ENCODE results near the gene MCHR1.
"Not testable (repeated sequence)": the region's sequence is repeated elsewhere in the genome, so short reads cannot be mapped to it uniquely, and the experiment has no call there.

MCHR1 gene

GRCh38 chr22:40701274-40701673, 22.0 kb downstream of the MCHR1 start:
- no peak for DNase-seq

DNA sequence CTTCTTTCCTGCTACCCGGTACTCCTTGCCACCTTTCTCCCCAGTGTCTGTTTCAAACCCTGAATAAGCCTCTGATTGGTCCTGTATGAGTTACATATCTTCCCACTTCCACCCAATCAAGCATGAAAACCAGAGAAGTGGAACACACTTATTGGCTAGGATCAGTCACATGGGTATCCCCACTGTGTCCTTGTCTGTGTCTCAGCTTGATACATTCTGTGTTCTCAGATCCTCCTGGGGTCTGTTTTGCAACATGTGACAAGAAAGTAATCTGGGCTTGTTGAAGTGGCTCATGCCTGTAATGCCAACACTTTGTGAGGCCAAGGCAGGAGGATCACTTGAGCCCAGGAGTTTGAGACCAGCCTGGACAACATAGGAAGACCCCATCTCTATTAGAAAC, 23.9 kb downstream of the MCHR1 start:
- DNase-seq: no peak

- DNase-seq: no peak
Measured at GRCh38 chr22:40703736-40704135, 24.5 kb downstream of the MCHR1 start.

- no peak for DNase-seq
Measured at GRCh38 chr22:40705918-40706682, 26.8 kb downstream of the MCHR1 start.

DNA sequence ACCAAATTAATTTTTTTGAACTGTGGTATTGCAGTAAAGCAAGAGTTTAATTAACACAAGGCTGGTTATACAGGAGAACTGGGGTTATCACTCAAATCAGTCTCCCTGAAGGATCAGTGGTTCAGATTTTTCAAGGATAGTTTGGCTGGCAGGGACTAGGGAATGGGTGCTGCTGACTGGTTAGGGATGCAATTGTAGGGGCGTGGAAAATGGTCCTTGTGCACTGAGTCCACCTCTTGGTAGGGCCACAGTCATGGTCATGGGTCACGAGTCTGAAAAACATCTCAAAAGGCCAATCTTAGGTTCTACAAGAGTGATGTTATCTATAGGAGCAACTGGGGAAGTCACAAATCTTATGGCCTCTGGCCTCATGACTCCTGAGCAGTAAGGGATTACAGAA, 27.9 kb downstream of the MCHR1 start:
- DNase-seq: no peak

- DNase-seq: no peak
Measured at GRCh38 chr22:40708177-40708576, 28.9 kb downstream of the MCHR1 start.

DNA sequence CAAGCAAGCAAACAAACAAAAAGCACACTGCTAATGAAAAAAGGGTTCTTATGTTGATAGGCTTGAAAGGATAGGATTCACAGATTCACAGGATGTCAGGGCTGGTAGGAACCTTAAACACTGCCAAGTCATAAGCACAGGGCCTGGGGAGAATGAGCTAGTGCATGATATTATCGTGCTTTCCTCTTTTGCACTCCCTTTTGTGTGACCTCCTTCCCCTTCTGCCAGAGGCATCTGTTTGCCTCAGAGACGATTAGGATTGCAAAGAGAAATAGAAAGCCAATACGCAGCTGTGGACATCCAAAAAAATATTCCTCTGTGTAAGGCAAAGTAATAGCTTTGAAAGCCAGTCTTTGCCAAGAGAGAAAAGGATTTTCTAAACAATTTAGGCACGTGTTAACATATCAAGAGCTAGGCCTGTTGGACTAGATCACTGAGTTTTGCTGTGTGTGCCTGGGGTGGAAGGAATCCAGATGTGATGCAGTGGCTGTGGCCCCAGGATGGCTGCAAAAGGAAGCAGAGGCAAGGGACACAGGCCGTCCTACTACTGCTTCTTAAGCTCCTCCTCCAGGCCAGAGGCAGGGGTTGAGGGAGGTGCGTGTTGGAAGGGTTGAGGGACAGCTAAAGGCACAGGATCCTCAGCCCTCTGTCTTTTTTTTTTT, 30.6 kb downstream of the MCHR1 start:
- peak; percentile 88 for DNase-seq

DNA sequence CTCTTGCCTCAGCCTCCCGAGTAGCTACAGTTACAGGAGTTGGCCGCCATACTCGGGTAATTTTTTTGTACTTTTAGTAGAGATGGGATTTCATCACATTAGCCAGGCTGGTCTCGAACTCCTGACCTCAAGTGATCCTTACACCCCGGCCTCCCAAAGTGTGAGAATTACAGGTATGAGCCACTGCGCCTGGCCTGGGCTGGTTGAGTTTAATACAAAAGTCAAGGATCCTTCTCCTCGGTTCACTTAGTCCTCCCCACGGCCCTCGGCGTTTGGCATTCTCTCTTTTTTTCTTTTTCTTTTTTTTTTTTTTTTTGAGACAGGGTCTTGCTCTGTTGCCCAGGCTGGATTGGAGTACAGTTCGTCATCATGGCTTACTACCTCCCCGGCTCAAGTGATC, 33.0 kb downstream of the MCHR1 start:
- DNase-seq: no peak

DNA sequence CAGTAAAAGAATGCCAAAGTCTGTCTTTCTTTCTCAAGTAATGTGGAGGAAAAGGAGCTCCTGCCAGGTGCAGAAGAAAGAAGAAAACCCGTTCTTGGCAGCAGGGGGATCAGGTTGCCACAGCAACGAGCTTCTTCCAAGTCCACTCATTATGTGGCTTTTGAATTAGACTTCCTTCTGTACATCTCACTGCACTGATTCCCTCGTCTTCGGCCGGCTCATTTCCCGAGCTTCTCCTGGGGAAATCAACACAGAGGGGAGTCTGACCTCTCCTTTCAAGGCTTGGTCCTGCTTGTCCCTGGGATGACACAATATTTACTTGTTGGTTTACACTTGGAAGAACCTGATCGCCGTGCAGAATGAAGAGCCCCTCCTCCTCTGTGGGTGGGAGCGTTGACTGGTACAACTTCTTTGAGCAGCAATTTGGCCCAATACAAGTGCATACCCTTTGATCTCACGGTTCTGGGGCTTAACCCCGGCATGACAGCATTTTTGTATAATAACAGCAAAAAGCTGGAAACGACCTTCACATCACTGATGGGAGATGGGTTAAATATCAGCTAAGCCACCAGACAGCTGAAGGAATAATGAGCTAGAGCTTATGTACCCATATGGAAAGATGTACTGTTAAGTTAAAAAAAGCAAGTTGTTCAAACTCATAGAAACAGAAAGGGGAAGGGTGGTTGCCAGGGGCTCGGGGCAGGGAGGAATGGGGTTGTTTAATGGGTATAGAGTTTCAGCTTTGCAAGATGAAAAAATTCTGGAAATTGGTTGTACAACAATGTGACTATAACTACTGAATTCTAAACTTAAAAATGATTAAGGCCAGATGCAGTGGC, 35.4 kb downstream of the MCHR1 start:
- DNase-seq: no peak

DNA sequence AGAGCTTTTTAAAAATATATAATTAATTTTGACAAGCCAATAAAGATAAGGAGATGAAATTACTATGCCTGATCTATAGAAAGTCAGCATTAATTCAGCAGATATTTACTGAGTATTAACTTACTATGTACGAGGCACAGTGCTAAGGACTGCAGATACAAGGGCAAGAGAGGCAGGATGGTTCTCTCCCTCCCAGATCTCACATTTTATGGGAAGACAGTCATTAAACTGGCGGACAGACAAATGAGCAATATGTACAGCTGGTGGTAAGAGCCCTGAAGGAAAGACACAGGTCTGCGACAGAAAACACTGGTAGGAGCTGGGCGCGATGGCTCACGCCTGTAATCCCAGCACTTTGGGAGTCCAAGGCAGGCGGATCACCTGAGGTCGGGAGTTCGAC, 36.8 kb downstream of the MCHR1 start:
- DNase-seq: no peak

- DNase-seq: not testable (repeated sequence)
Measured at GRCh38 chr22:40717657-40718056, 38.4 kb downstream of the MCHR1 start.

DNA sequence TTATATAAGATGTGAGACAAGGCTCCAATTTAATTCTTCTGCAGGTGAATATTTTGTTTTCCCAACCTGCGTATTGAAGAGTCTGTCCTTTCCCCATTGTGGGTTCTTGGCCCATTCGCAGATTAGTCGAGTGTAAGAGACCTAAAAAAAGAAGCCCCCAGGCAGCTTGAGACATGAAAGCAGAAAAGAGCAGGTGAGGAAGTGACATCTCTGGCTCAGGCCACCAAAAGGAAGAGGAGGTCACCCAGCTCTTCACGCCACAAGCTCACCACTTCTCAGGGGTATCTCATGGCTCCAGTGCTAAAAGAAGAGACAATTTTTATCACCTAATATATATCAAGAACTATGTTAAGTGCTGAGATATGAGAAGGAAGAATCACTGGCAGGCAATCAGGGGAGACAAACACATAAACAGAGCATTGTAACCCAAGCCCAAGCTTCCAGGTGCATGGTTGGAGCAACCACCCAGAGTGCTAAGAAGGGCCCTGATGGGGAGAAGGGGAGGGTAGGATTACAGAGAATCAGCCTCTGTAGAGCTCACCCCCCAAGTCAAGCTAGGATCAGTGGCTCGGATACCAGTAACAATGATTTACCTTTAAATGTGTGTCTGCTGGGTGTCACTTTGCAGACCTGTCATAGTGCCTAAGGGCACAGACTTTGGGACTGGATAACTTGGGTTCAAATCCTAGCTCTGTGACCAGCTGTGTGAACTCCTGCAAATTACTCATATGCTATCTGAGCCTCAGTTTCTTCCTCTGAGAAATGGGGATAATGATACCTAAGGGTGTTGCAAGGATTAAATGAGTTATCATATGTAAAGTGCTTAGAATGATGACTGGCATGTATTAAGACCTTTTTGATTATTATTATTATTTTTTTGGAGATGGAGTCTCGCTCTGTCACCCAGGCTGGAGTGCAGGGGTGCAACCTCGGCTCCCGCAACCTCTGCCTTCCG, 39.2 kb downstream of the MCHR1 start:
- DNase-seq: no peak

- DNase-seq: no peak
Measured at GRCh38 chr22:40719599-40719998, 40.3 kb downstream of the MCHR1 start.

GRCh38 chr22:40720156-40720537, 40.9 kb downstream of the MCHR1 start:
- not testable (repeated sequence) for DNase-seq

GRCh38 chr22:40720538-40721256, 41.4 kb downstream of the MCHR1 start:
- DNase-seq: no peak

- DNase-seq: peak; percentile 41
Measured at GRCh38 chr22:40721266-40721665, 42.0 kb downstream of the MCHR1 start.

DNA sequence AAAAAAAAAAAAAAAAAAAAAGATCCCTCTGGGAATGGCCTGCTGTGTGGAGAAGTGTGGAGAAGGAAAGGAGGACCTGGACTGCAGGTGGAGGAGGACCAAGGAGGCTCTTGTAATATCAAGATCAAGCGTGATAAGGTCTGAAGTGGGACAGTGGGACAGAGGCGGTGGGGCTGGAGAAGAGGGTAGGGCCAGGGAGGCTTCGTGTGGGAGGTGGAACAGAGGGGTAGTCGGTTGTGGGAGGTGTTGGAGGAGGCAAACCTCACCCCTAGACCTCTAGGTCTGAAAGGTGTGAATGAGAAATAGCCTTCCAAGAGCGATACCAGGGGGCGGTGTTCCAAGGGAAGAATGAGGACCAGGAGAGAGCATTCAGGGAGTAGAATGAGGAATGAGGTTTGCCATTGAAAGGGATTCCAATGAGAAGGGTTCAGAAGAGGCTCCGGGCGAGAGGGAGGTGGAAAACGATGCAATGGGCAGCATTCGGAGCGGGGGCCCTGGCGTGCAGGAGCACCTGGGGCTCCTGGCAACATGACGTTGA, 44.2 kb downstream of the MCHR1 start:
- DNase-seq: no peak

GRCh38 chr22:40726514-40726913, 47.2 kb downstream of the MCHR1 start:
- DNase-seq: peak; percentile 79

DNA sequence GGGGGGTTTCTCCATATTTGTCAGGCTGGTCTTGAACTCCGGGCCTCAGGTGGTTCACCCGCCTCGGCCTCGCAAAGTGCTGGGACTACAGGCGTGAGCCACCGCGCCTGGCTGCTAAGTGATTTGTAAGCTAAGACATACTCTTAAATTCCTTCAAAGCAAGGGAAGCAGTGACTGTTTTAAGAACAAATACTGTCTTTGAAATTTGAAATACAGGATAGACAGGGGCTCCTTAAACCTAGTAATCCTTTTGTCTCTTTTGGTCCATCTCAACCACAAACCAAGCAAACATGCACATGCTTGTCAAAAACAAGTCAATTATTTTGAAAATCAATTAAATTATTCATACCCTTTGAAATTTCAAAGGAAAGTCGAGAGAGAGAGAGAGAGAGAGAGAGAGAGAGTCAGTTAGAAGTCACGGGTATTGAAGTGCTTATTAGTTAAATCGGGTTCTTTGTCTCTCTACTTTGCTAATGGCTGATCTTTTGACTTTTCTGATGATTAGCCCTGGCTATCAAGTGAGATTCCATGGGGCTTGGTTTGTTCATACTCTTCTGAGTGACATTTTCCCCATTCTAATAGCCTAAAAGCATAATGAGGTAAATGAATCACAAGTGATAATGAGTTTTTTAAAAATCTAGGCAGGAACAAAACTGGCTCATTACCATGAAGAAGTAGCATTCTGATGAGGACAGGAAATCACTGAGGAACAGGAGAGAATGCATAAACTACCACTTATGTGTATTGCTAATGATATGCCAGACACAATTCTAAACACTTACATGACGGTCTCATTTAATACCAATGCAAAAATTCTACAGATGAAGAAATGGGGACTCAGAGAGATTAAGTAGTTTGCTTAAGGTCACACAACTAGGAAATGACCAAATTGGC, 48.0 kb downstream of the MCHR1 start:
- DNase-seq: no peak

DNA sequence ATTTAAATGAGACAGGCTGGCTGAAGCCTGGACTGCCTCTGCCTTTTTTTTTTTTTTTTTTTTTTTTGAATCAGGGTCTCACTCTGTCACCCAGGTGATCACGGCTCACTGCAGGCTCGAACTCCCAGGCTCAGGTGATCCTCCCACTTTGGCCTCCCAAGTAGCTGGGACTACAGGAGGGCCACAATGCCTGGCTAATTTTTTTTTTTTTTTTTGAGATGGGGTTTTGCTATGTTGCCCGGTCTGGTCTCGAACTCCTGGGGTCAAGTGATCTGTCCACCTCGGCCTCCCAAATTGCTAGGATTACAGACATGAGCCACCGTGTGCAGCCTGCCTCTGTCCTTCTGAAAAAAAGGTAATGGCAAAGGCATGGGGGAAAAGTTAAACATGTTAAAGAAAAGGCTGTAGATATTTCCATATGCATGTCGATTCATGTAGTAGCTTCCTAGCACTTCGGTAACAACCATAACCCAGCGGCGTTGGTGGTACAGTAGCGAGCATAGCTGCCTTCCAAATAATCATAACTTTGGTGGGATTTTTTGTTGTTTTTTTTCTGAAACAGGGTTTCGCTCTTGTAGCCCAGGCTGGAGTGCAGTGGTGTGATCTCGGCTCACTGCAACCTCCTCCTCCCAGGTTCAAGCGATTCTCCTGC, 48.8 kb downstream of the MCHR1 start:
- no peak for DNase-seq

Measured in hematopoietic multipotent progenitor cell treated with erythropoietin and hydrocortisone succinate and interleukin-3 and kit ligand, for 4 days (in vitro differentiated cells).